BLaER1 (cell line): ENCODE results near the gene SLCO3A1.

Experiments used
- H3K27ac ChIP-seq: shearing (Covaris generic); formaldehyde crosslinking; 2 replicates; pipeline ENCODE4 v1.8.1; 2022
- H3K27me3 ChIP-seq: shearing (Covaris generic); formaldehyde crosslinking; 2 replicates; pipeline ENCODE4 v1.8.1; 2022
- H3K36me3 ChIP-seq: shearing (Covaris generic); formaldehyde crosslinking; 2 replicates; pipeline ENCODE4 v1.8.1; 2022
- H3K4me1 ChIP-seq: shearing (Covaris generic); formaldehyde crosslinking; 2 replicates; pipeline ENCODE4 v1.8.1; 2022
- H3K4me2 ChIP-seq: shearing (Covaris generic); formaldehyde crosslinking; 2 replicates; pipeline ENCODE4 v1.8.1; 2022
- H3K4me3 ChIP-seq: shearing (Covaris generic); formaldehyde crosslinking; 2 replicates; pipeline ENCODE4 v1.8.1; 2022
- H3K9ac ChIP-seq: shearing (Covaris generic); formaldehyde crosslinking; 2 replicates; pipeline ENCODE4 v1.8.1; 2022
- H3K9me3 ChIP-seq: shearing (Covaris generic); formaldehyde crosslinking; 2 replicates; pipeline ENCODE4 v1.8.1; 2022
- H4K20me1 ChIP-seq: shearing (Covaris generic); formaldehyde crosslinking; 2 replicates; pipeline ENCODE4 v1.8.1; 2022
- Cebpa-rat ChIP-seq: shearing (Covaris generic); IDR thresholded peaks from 2 replicates; pipeline ENCODE4 v1.8.1; 2022

Gene SLCO3A1

GRCh38 chr15:91983729-91984340 is 130.3 kb downstream of the SLCO3A1 start:
- Histone ChIP-seq H3K27ac (no peak overlapping the region), H3K4me2 (no peak overlapping the region), H3K36me3 (no peaks in the 10 kb centered on the region), H3K4me3 (no peak overlapping the region), H3K4me1 (peaks cover 8% of the 10 kb centered on the region), H3K9me3 (no peaks in the 10 kb centered on the region), H4K20me1 (no peaks in the 10 kb centered on the region; the same call in 1 of the 2 replicates), H3K9ac (no peak overlapping the region), H3K27me3 (no peaks in the 10 kb centered on the region)
- TF ChIP-seq Cebpa-rat = no peak

DNA sequence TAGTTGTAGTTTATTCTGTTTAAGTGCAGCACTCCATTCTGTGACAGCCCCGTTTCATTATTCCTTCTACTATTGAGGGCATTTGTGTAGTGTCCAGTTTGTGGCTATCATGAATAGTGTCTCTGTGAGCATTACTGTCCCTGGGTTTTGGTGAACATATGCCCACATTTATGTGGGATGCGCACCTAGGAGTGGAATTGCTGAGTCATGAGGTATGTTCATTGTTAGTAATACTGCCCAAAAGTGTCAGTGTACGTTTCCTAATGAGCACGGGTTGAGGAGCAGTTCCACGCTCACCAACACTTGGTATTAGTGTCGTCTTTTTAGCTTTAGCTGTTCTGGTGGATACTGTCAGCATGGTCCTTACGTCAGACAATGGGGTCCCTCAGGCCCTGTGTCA is 131.8 kb downstream of the SLCO3A1 start:
- Histone ChIP-seq H3K36me3 (no peaks in the 10 kb centered on the region), H4K20me1 (no peaks in the 10 kb centered on the region; the same call in 1 of the 2 replicates), H3K9me3 (no peaks in the 10 kb centered on the region), H3K27me3 (no peaks in the 10 kb centered on the region), H3K4me3 (no peak overlapping the region), H3K27ac (no peak overlapping the region), H3K9ac (no peak overlapping the region), H3K4me2 (no peak overlapping the region), H3K4me1 (peaks cover 12% of the 10 kb centered on the region)
- no peak for TF ChIP-seq Cebpa-rat

DNA sequence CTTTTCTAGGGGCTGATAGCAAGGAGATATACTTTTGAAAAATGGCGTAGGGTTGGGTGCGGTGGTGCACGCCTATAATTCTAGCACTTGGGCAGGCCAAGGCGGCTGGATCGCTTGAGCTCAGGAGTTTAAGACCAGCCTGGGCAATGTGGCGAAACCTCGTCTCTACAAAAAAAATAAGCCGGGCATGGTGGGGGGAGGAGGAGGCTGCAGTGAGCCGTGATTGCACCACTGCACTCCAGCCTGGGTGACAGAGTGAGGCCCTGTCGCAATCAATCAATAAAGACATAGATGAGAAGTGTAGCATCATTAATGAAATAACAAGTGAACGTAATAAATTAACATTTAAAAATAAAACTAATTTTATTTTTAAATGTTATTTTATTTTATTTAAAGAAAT is 134.6 kb downstream of the SLCO3A1 start:
- TF ChIP-seq Cebpa-rat = no peak
- Histone ChIP-seq H3K36me3 (no peaks in the 10 kb centered on the region), H3K9me3 (no peaks in the 10 kb centered on the region), H3K4me2 (no peak overlapping the region), H3K27me3 (no peaks in the 10 kb centered on the region), H3K4me1 (peaks cover 8% of the 10 kb centered on the region; the same call in 1 of the 2 replicates), H3K27ac (no peak overlapping the region), H4K20me1 (no peaks in the 10 kb centered on the region), H3K9ac (no peak overlapping the region), H3K4me3 (no peak overlapping the region)

DNA sequence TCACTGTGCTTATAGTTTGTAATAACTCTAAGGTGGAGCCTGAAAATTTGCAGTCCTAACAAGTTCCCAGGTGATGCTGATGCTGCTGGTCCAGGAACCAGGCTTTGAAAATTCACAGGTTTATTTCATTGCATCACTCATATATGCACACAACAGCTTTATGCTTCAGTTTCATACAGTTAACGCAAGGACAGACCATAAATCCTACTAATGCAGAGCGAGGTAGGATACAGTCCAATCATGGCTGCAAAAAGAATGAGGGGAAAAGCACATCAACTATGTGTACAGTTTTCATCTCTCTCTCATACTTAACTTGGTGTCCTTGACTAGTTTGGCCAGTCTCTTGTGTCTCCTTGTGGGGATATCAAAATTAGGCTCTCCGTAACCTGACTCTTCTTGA is 135.1 kb downstream of the SLCO3A1 start:
- H3K4me3 ChIP-seq = no peak overlapping the region
- no peak overlapping the region for H3K9ac ChIP-seq
- no peaks in the 10 kb centered on the region for H4K20me1 ChIP-seq
- H3K4me1 ChIP-seq = peaks cover 8% of the 10 kb centered on the region; the same call in 1 of the 2 replicates
- no peak overlapping the region for H3K4me2 ChIP-seq
- H3K9me3 ChIP-seq = no peaks in the 10 kb centered on the region
- TF ChIP-seq Cebpa-rat = no peak
- H3K27ac ChIP-seq = no peak overlapping the region
- no peaks in the 10 kb centered on the region for H3K36me3 ChIP-seq
- H3K27me3 ChIP-seq = no peaks in the 10 kb centered on the region

DNA sequence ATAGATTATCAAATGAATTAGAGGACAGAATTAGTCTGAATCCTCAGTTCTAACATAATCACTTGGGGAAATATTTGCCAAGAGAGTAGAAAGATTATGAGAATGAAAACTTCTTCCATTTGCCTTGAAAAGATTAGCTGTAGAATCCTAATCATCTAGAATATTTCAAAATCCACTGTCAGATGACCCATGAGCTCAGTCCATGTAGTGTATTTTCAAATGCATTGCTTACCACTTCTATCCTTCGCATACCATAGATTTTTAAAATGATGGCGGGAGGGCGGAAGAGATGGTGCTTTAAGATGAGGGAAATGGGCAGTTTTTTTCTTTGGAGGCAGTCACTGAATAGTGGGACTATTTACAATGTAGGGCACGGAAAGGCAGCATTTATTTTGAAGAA is 136.3 kb downstream of the SLCO3A1 start:
- no peak overlapping the region for H3K4me3 ChIP-seq
- no peak for TF ChIP-seq Cebpa-rat
- H3K27ac ChIP-seq = no peak overlapping the region
- no peak overlapping the region for H3K4me2 ChIP-seq
- no peaks in the 10 kb centered on the region for H3K36me3 ChIP-seq
- no peaks in the 10 kb centered on the region for H3K27me3 ChIP-seq
- no peaks in the 10 kb centered on the region for H3K9me3 ChIP-seq
- H3K4me1 ChIP-seq = peaks cover 8% of the 10 kb centered on the region; the same call in 1 of the 2 replicates
- H3K9ac ChIP-seq = no peak overlapping the region
- no peaks in the 10 kb centered on the region for H4K20me1 ChIP-seq

GRCh38 chr15:91992945-91993344 is 139.4 kb downstream of the SLCO3A1 start:
- H3K4me1 ChIP-seq = peaks cover 8% of the 10 kb centered on the region; the same call in 1 of the 2 replicates
- no peak for TF ChIP-seq Cebpa-rat
- no peaks in the 10 kb centered on the region for H3K36me3 ChIP-seq
- no peaks in the 10 kb centered on the region for H4K20me1 ChIP-seq
- no peak overlapping the region for H3K4me2 ChIP-seq
- H3K4me3 ChIP-seq = no peak overlapping the region
- no peaks in the 10 kb centered on the region for H3K9me3 ChIP-seq
- no peaks in the 10 kb centered on the region for H3K27me3 ChIP-seq
- no peak overlapping the region for H3K27ac ChIP-seq
- no peak overlapping the region for H3K9ac ChIP-seq

GRCh38 chr15:91995146-91995545 is 141.6 kb downstream of the SLCO3A1 start:
- no peak overlapping the region for H3K4me3 ChIP-seq
- H3K4me1 ChIP-seq = peaks cover 6% of the 10 kb centered on the region; the same call in 1 of the 2 replicates
- 0 out of 2 replicates have a peak, but pooled peaks cover 6% of the 10 kb centered on the region for H3K9me3 ChIP-seq
- no peaks in the 10 kb centered on the region for H3K27me3 ChIP-seq
- H3K4me2 ChIP-seq = no peak overlapping the region
- no peak for TF ChIP-seq Cebpa-rat
- H3K9ac ChIP-seq = no peak overlapping the region
- no peaks in the 10 kb centered on the region for H3K36me3 ChIP-seq
- no peaks in the 10 kb centered on the region for H4K20me1 ChIP-seq
- no peak overlapping the region for H3K27ac ChIP-seq

- no peak overlapping the region for H3K4me2 ChIP-seq
- no peaks in the 10 kb centered on the region for H4K20me1 ChIP-seq
- no peaks in the 10 kb centered on the region for H3K27me3 ChIP-seq
- H3K36me3 ChIP-seq = no peaks in the 10 kb centered on the region
- H3K9me3 ChIP-seq = 0 out of 2 replicates have a peak, but pooled peaks cover 6% of the 10 kb centered on the region
- H3K27ac ChIP-seq = no peak overlapping the region
- H3K9ac ChIP-seq = no peak overlapping the region
- TF ChIP-seq Cebpa-rat = no peak
- H3K4me3 ChIP-seq = no peak overlapping the region
- no peaks in the 10 kb centered on the region for H3K4me1 ChIP-seq
Observed at GRCh38 chr15:91997163-91997562, 143.7 kb downstream of the SLCO3A1 start.

GRCh38 chr15:92000709-92001108 is 147.2 kb downstream of the SLCO3A1 start:
- no peaks in the 10 kb centered on the region for H3K36me3 ChIP-seq
- no peaks in the 10 kb centered on the region for H4K20me1 ChIP-seq
- H3K27ac ChIP-seq = no peak overlapping the region
- H3K4me1 ChIP-seq = no peaks in the 10 kb centered on the region
- H3K4me3 ChIP-seq = no peak overlapping the region
- TF ChIP-seq Cebpa-rat = no peak
- H3K27me3 ChIP-seq = no peaks in the 10 kb centered on the region
- no peak overlapping the region for H3K4me2 ChIP-seq
- H3K9ac ChIP-seq = no peak overlapping the region
- 0 out of 2 replicates have a peak, but pooled peaks cover 6% of the 10 kb centered on the region for H3K9me3 ChIP-seq

GRCh38 chr15:92001307-92001706 is 147.8 kb downstream of the SLCO3A1 start:
- H3K36me3 ChIP-seq = no peaks in the 10 kb centered on the region
- no peaks in the 10 kb centered on the region for H4K20me1 ChIP-seq
- H3K9ac ChIP-seq = no peak overlapping the region
- no peak overlapping the region for H3K4me3 ChIP-seq
- no peak for TF ChIP-seq Cebpa-rat
- no peak overlapping the region for H3K27ac ChIP-seq
- no peaks in the 10 kb centered on the region for H3K27me3 ChIP-seq
- 0 out of 2 replicates have a peak, but pooled peaks cover 6% of the 10 kb centered on the region for H3K9me3 ChIP-seq
- no peak overlapping the region for H3K4me2 ChIP-seq
- H3K4me1 ChIP-seq = no peaks in the 10 kb centered on the region
